ENCODE data around the gene RAB28. TPM values are rescaled to one million over a fixed set of nuclear protein-coding genes. Genes with fewer than 3 reads are reported as not detected.

RAB28 gene
- total RNA-seq, 2 experiments from 2014 or later, result 12.2 to 16.1 TPM

DNA sequence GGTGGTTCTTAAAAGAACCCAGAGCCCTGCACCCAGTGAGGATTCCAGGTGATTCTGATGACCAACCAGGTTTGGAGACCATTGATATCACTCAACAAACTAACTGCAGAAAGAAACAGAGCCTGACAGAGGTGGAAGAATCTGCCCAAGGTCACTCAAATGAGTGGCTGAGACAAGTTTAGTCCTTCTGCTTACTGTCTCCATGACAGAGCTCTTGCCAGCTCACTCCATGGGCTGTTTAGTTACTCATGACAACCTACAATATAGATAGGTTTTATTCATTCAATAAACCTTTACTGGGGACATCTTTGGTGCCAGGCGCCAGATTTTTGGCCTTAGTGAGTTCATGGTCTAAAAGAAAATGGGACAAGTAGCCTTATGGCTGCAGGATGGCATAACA lies 124.3 kb downstream of the RAB28 start:
- POLR2A ChIA-PET, result no interaction called here
- Mint-ChIP-seq H3K4me1 (ENCODE audit: low read depth) (no peaks in the 10 kb centered on the region), H3K36me3 (ENCODE audit: low read depth) (no peaks in the 10 kb centered on the region), H3K27me3 (ENCODE audit: low read depth) (no peaks in the 10 kb centered on the region), H3K4me3 (no peak overlapping the region), H3K9me3 (ENCODE audit: insufficient read depth) (no peaks in the 10 kb centered on the region), H3K27ac (no peak overlapping the region)
- no peak for DNase-seq
- CTCF ChIA-PET, result no interaction called here
- ATAC-seq, result no peak

DNA sequence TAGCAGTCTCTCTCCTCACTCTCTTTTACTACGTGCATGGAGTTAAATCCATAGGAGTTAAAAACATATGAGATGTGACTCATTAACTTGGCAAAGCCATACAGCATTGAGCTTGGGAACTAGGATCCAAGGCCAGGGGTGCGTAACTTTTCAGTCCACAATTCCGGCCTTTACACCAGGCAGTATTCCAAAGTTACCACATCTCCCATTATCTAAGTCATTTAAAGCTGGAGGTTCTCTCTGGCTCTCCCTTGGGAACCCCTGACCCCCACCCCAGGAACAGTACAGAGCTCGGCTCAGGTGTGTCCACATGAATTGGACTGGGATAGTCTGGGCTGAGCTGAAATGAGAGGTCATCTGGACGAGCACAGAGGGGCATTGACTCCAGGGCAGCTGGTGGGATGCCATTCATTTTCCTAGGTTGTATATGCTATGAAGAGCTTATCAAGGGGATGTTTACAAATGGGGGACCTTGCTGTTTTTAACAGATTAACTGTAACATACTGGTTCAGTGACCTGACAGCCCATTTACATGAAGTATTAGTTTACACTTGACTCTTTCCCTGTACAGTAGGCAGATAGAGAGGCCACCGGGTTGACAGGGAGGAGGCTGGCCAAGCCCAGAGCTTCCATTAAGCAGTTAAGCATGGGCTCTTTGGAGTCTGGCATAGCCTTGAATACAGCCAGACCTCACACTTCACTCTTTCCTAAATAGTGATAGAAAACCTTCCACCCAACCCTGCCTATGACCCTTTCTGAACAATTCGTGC lies 128.8 kb downstream of the RAB28 start:
- Mint-ChIP-seq H3K4me1 (ENCODE audit: low read depth) (no peaks in the 10 kb centered on the region), H3K9me3 (ENCODE audit: insufficient read depth) (no peaks in the 10 kb centered on the region), H3K27me3 (ENCODE audit: low read depth) (no peaks in the 10 kb centered on the region), H3K36me3 (ENCODE audit: low read depth) (peaks cover 2% of the 10 kb centered on the region), H3K4me3 (no peak overlapping the region), H3K27ac (no peak overlapping the region)
- DNase-seq, result no peak
- ChIA-PET CTCF (no interaction called here), POLR2A (no interaction called here)
- ATAC-seq, result no peak

DNA sequence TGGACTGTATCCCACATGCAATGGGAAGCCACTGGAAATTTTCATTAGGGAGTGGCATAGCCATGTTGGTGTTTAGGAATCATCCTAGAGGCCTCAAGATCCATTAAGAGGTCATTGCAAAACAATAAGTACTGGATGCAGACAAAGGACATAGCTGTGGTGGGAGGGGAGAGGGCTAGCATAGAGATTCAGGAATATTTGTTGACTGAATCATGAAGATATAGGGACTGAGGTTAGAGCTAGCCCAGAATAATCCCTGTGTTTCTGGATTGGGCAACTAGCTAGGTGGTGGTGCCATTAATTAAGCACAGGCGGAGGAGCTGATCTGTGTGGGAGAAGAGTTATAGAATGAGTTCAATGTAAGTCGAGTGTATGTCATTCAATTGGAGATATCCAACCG lies 135.0 kb downstream of the RAB28 start:
- Mint-ChIP-seq H3K4me3 (no peak overlapping the region), H3K27me3 (ENCODE audit: low read depth) (no peaks in the 10 kb centered on the region), H3K4me1 (ENCODE audit: low read depth) (no peaks in the 10 kb centered on the region), H3K9me3 (ENCODE audit: insufficient read depth) (no peaks in the 10 kb centered on the region), H3K27ac (no peak overlapping the region), H3K36me3 (ENCODE audit: low read depth) (peaks cover 2% of the 10 kb centered on the region)
- ChIA-PET POLR2A (no interaction called here), CTCF (no interaction called here)
- DNase-seq (no peak), ATAC-seq (no peak)

DNA sequence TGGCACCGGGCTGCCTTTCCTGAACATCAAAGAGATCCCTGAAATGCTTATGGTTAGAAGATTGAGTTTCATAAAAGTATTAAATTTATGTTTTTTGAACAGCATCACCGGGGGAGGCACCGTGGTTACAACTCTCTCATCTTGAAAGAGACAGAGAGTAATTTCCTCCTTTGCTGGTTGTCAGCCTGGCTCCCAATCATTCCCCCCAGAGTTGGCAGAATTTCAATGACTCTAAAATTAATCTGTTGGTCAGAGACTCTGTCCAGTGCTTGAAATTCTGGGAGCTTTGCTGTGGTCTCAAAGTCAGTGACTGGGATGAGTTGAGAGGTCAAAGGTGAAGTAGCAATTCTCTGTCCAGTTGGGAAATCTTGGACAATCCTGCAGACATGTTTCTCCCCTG lies 135.9 kb downstream of the RAB28 start:
- H3K27ac Mint-ChIP-seq, result no peak overlapping the region
- no peak for ATAC-seq

DNA sequence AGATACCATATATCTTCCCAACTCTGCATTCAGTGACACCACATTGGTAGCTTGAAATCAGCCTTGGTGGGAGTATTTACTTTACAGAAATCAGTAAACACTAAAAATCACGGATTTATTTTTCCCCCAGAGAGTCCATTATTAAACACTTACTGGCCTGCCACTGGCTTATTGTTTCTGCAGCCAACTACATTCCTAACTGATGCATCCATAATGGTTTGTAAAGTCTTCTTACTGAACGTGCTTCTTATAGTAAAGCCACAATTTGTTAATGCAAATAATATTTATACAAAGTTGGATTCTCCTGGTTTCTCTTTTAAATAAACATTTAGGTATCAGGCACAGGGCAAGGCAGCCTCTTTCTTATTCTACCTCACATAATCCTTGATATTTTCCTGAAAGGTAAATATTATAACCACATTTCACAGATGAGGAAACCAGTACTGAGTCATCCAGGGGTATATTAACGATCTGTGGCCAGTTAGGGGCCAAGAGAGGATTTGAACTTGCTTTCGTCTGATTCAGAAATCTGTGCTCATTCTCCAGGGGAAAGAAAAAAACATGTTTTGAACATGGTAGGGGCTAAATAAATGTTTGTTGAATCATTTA lies 136.5 kb downstream of the RAB28 start:
- ChIA-PET CTCF (no interaction called here), POLR2A (no interaction called here)
- ATAC-seq (no peak), DNase-seq (no peak)
- Mint-ChIP-seq H3K27me3 (ENCODE audit: low read depth) (no peaks in the 10 kb centered on the region), H3K4me3 (no peak overlapping the region), H3K4me1 (ENCODE audit: low read depth) (no peaks in the 10 kb centered on the region), H3K27ac (no peak overlapping the region), H3K36me3 (ENCODE audit: low read depth) (no peaks in the 10 kb centered on the region), H3K9me3 (ENCODE audit: insufficient read depth) (no peaks in the 10 kb centered on the region)

More for the DNA sequence above, 135.9 kb downstream of the RAB28 start:
- Mint-ChIP-seq H3K36me3 (ENCODE audit: low read depth) (peaks cover 2% of the 10 kb centered on the region), H3K9me3 (ENCODE audit: insufficient read depth) (no peaks in the 10 kb centered on the region), H3K27me3 (ENCODE audit: low read depth) (no peaks in the 10 kb centered on the region), H3K4me1 (ENCODE audit: low read depth) (no peaks in the 10 kb centered on the region), H3K4me3 (no peak overlapping the region)
- DNase-seq, result no peak
- POLR2A ChIA-PET, result no interaction called here
- CTCF ChIA-PET, result no interaction called here

DNA sequence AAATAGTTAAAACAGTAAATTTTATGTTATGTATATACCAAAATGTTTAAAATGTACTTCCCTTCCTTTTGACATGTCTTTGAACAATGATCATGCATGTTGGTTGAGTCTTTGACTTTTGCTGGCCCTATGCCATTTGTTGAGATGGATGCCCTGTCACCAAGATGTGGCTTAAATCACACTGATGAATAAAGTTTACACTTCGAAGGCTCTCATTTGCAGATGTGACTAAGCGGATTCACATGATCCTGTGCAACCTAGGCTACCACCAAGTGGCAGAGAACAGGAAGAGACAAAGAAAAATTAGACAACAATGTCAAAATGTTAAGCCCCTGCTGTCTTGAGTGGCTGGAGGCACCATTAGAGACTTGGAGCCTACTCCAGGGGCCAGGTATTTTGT lies 139.9 kb downstream of the RAB28 start:
- H3K27ac Mint-ChIP-seq, result no peak overlapping the region
- H3K4me3 Mint-ChIP-seq, result no peak overlapping the region
- ATAC-seq (no peak), DNase-seq (no peak)
- H3K27me3 Mint-ChIP-seq (ENCODE audit: low read depth), result no peaks in the 10 kb centered on the region
- H3K9me3 Mint-ChIP-seq (ENCODE audit: insufficient read depth), result no peaks in the 10 kb centered on the region
- H3K4me1 Mint-ChIP-seq (ENCODE audit: low read depth), result no peaks in the 10 kb centered on the region
- ChIA-PET CTCF (no interaction called here), POLR2A (no interaction called here)
- H3K36me3 Mint-ChIP-seq (ENCODE audit: low read depth), result no peaks in the 10 kb centered on the region

DNA sequence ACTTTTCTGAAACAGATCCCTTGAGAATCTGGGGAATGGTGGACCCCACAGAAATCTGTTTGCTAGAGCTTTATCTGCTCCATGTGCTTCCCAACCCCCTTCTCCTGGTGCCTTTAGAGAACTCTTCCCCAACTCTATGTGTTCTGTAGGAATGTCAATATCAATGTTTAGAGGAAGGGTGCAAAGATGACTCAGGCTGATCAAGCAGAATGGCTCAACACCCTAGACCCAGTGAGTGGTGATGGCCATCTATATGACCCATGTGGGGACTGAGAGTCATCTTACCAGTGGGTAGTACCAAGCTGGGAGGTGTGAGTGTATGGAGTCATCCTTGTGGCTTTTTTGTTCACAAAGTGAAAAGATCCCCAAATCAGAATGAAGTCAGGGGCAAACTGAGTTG lies 143.5 kb downstream of the RAB28 start:
- DNase-seq, result no peak
- Mint-ChIP-seq H3K27me3 (ENCODE audit: low read depth) (no peaks in the 10 kb centered on the region), H3K27ac (no peak overlapping the region), H3K9me3 (ENCODE audit: insufficient read depth) (no peaks in the 10 kb centered on the region), H3K4me1 (ENCODE audit: low read depth) (no peaks in the 10 kb centered on the region), H3K36me3 (ENCODE audit: low read depth) (no peaks in the 10 kb centered on the region), H3K4me3 (no peak overlapping the region)
- no peak for ATAC-seq
- CTCF ChIA-PET, result no interaction called here
- POLR2A ChIA-PET, result no interaction called here

DNA sequence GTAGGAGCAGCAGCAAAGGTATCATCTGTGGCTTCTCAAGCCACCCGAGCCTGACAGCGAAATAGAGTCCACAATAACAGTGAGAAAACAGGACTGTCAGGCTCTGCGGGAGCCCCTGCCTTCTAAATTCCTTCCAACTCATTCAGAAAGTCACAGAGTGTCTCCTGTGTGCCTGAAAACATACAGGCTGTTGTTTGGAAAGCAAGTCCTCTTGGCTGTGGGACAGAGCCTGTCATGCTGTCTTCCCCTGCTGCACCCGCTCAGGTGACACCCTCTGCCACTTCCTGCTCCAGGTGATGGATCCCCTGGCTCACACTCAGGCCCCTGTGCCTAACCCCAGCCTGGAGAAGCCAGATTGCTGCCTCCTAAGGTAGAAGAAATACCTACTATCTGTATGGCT lies 152.3 kb downstream of the RAB28 start:
- no peak overlapping the region for H3K27ac Mint-ChIP-seq
- H3K27me3 Mint-ChIP-seq (ENCODE audit: low read depth), result no peaks in the 10 kb centered on the region
- ATAC-seq (no peak), DNase-seq (no peak)
- no peaks in the 10 kb centered on the region for H3K9me3 Mint-ChIP-seq (ENCODE audit: insufficient read depth)
- H3K4me1 Mint-ChIP-seq (ENCODE audit: low read depth), result no peaks in the 10 kb centered on the region
- ChIA-PET CTCF (no interaction called here), POLR2A (no interaction called here)
- H3K4me3 Mint-ChIP-seq, result no peak overlapping the region
- no peaks in the 10 kb centered on the region for H3K36me3 Mint-ChIP-seq (ENCODE audit: low read depth)

DNA sequence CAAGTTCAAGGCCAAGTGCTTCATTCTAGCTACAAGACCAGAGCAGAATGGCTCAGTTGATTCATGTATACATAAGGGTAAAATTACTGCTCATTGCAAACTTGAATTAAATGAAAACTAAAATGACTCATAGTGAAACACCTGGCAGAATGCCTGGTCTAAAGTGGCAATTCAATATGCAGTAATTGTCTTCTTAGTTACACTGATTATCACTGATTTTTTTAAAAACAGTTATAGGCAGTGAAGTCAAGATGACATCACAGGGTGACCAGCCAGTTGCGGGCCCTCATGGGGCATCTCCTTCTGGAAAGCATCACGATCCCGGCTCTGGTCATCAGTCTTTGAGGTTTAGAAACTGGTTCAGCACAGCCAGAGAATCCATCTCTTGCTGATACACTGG lies 154.2 kb downstream of the RAB28 start:
- CTCF ChIA-PET, result no interaction called here

DNA sequence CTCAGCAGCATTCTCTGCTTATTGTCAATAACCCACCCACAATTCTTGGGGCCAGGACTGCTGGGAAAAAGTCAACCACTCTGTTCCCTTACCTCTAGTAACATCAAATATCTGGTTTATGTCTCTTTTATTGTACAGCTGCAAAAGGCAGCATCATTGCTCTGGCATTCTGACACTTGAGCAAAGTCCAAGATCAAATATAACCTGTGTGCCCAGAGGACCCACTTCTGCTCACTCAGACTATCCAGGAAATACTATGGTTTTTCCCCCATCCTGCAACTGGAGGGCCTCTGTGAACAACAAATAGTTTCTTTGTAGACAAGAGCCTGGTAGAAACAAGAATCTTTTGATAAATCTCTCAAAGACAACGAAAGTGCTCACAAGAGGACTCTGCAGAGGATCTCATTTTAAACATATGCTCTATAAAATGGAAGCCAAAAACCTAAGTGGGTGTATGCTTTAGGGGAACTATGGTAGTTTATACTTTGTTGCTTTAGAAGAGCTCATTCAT lies 154.7 kb downstream of the RAB28 start:
- Mint-ChIP-seq H3K27me3 (ENCODE audit: low read depth) (no peaks in the 10 kb centered on the region), H3K27ac (no peak overlapping the region), H3K4me1 (ENCODE audit: low read depth) (no peaks in the 10 kb centered on the region), H3K36me3 (ENCODE audit: low read depth) (no peaks in the 10 kb centered on the region), H3K9me3 (ENCODE audit: insufficient read depth) (peaks cover 4% of the 10 kb centered on the region), H3K4me3 (no peak overlapping the region)
- CTCF ChIA-PET, result no interaction called here
- ATAC-seq (no peak), DNase-seq (no peak)
- POLR2A ChIA-PET, result no interaction called here

More for the DNA sequence above, 154.2 kb downstream of the RAB28 start:
- H3K27ac Mint-ChIP-seq, result no peak overlapping the region
- no peak for DNase-seq
- H3K9me3 Mint-ChIP-seq (ENCODE audit: insufficient read depth), result peaks cover 4% of the 10 kb centered on the region
- POLR2A ChIA-PET, result no interaction called here
- no peak overlapping the region for H3K4me3 Mint-ChIP-seq
- H3K36me3 Mint-ChIP-seq (ENCODE audit: low read depth), result no peaks in the 10 kb centered on the region
- ATAC-seq, result no peak
- H3K27me3 Mint-ChIP-seq (ENCODE audit: low read depth), result no peaks in the 10 kb centered on the region
- no peaks in the 10 kb centered on the region for H3K4me1 Mint-ChIP-seq (ENCODE audit: low read depth)

DNA sequence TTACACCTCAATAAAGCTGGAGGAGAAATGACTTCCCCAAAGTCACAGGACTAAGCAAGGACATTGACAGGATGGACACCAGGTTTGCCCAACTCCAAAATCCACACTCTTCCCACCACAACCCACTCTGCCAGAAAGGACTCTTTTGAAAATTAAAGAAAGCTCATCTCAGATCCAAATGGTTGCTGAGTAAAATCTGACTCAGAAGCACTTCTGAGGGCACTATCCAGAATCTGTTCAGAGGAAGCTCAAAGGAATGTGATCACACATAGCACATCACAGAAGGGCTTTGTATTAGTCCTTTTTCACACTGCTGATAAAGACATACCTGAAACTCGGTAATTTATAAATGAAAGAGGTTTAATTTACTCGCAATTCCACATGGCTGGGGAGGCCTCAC lies 155.5 kb downstream of the RAB28 start:
- no peak overlapping the region for H3K4me3 Mint-ChIP-seq
- DNase-seq (no peak), ATAC-seq (no peak)
- no peaks in the 10 kb centered on the region for H3K27me3 Mint-ChIP-seq (ENCODE audit: low read depth)
- POLR2A ChIA-PET, result no interaction called here
- H3K4me1 Mint-ChIP-seq (ENCODE audit: low read depth), result no peaks in the 10 kb centered on the region
- peaks cover 4% of the 10 kb centered on the region for H3K9me3 Mint-ChIP-seq (ENCODE audit: insufficient read depth)
- no peaks in the 10 kb centered on the region for H3K36me3 Mint-ChIP-seq (ENCODE audit: low read depth)
- no peak overlapping the region for H3K27ac Mint-ChIP-seq
- CTCF ChIA-PET, result no interaction called here

DNA sequence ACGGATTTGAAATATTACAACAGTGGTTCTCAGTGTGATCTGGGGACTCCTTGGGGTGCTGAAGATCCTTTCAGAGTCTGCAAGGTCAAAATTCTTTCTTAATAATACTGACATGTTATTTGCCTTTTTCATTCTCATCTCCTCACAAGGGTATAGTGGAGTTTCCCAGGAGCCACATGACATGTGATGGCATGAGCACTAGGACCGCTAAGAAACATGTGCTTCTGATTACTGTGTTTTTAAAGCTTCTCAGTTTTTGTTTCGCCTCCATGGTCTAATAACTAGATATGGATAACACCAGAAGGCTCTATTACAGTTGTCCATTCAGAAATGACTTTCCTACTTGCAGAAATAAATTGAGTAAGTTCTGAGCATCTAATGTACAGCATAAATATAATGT lies 156.1 kb downstream of the RAB28 start:
- no peak for ATAC-seq
- Mint-ChIP-seq H3K27me3 (ENCODE audit: low read depth) (no peaks in the 10 kb centered on the region), H3K36me3 (ENCODE audit: low read depth) (no peaks in the 10 kb centered on the region), H3K4me1 (ENCODE audit: low read depth) (no peaks in the 10 kb centered on the region), H3K9me3 (ENCODE audit: insufficient read depth) (peaks cover 4% of the 10 kb centered on the region), H3K4me3 (no peak overlapping the region), H3K27ac (no peak overlapping the region)
- CTCF ChIA-PET, result no interaction called here
- DNase-seq, result no peak
- POLR2A ChIA-PET, result no interaction called here

DNA sequence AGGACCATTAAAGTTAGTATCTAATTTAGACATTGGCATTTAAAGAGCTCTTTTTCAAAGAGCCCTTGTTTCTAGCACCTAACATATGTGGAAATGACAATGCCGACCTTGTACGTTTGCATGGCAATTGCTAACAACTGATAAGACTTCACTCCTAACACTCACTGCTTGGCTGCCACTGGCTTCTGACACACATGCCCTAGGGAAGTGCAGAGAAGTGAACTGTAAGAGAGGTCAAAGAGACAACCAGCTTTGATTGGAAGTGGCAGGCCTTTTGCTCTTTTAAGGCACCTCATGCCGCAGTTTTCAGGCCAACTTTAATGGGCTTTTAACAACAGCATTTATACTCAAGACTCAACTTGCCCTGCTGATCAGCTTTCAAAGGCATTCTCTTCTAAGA lies 158.4 kb downstream of the RAB28 start:
- Mint-ChIP-seq H3K4me1 (ENCODE audit: low read depth) (no peaks in the 10 kb centered on the region), H3K9me3 (ENCODE audit: insufficient read depth) (peaks cover 4% of the 10 kb centered on the region), H3K36me3 (ENCODE audit: low read depth) (peaks cover 4% of the 10 kb centered on the region), H3K4me3 (no peak overlapping the region), H3K27me3 (ENCODE audit: low read depth) (no peaks in the 10 kb centered on the region), H3K27ac (no peak overlapping the region)
- DNase-seq (no peak), ATAC-seq (no peak)
- ChIA-PET CTCF (no interaction called here), POLR2A (no interaction called here)

Measured in activated CD8-positive, alpha-beta T cell treated with anti-CD3 and anti-CD28 coated beads, Interleukin-2, amount 10 ng/mL, durations not matched to agents 7 days and 5 days (primary cell).